SJSA1 (cell line): ENCODE measurements around the gene RUNDC1. TPM values are rescaled to one million over a fixed set of nuclear protein-coding genes. Genes with fewer than 3 reads are reported as not detected.

Experiments used
- DNase-seq, 2 experiments: peaks; one replicate each; pipeline ENCODE4 v3.0.0-alpha.2; 2015 to 2020; ENCODE audit warnings: low spot score in 2 of 2, low read depth in 1 of 2
- H3K27ac ChIP-seq: fragments of 250-450 bp; sonication (Bioruptor Pico); 2 replicates; pipeline ENCODE4 v1.5.1; 2020; ENCODE audit warnings: mild to moderate bottlenecking, moderate library complexity
- H3K27me3 ChIP-seq: fragments of 250-450 bp; sonication (Bioruptor Pico); replicated peaks from 2 replicates; pipeline ENCODE4 v1.5.1; 2020; ENCODE audit warnings: mild to moderate bottlenecking, moderate library complexity
- H3K36me3 ChIP-seq: fragments of 250-450 bp; sonication (Bioruptor Pico); 2 replicates; pipeline ENCODE4 v1.5.1; 2020; ENCODE audit warnings: mild to moderate bottlenecking
- H3K4me1 ChIP-seq: fragments of 250-450 bp; sonication (Bioruptor Pico); replicated peaks from 2 replicates; pipeline ENCODE4 v1.6.1; 2021; ENCODE audit warnings: mild to moderate bottlenecking
- H3K4me3 ChIP-seq: fragments of 250-450 bp; sonication (Bioruptor Pico); 2 replicates; pipeline ENCODE4 v1.5.1; 2020; ENCODE audit warnings: mild to moderate bottlenecking
- H3K9me3 ChIP-seq: fragments of 250-450 bp; sonication (Bioruptor Pico); replicated peaks from 2 replicates; pipeline ENCODE4 v1.5.1; 2020; ENCODE audit warnings: mild to moderate bottlenecking
- total RNA-seq: library from RNA; depleted of rRNA; stranded (reverse); fragments of >200 nt; shearing (Covaris generic); gene quantifications from 2 replicates; pipeline ENCODE4 v1.2.3, GENCODE V29; 2014; rRNA removed

Gene RUNDC1
- total RNA-seq, 1 experiment from 2014 or later, result 5.7 TPM

- H3K4me1 ChIP-seq, result peaks cover 11% of the 10 kb centered on the region
- peaks cover 1% of the 10 kb centered on the region for H3K36me3 ChIP-seq
- no peak overlapping the region for H3K27ac ChIP-seq
- H3K9me3 ChIP-seq, result no peaks in the 10 kb centered on the region
- H3K27me3 ChIP-seq, result peaks cover 4% of the 10 kb centered on the region; the same call in 1 of the 2 replicates
- no peak overlapping the region for H3K4me3 ChIP-seq
- DNase-seq, result no peak
These were observed 47.0 kb downstream of the RUNDC1 start for GRCh38 chr17:43027091-43028032.

- Histone ChIP-seq H3K27ac (no peak overlapping the region), H3K9me3 (no peaks in the 10 kb centered on the region), H3K36me3 (no peaks in the 10 kb centered on the region), H3K4me3 (no peak overlapping the region), H3K4me1 (peaks cover 8% of the 10 kb centered on the region), H3K27me3 (peaks cover 4% of the 10 kb centered on the region; the same call in 1 of the 2 replicates)
- no peak for DNase-seq
These were observed 48.0 kb downstream of the RUNDC1 start for GRCh38 chr17:43028221-43028861.

GRCh38 chr17:43030137-43030767 lies 49.9 kb downstream of the RUNDC1 start:
- no peak overlapping the region for H3K27ac ChIP-seq
- no peaks in the 10 kb centered on the region for H3K4me1 ChIP-seq
- no peak for DNase-seq
- no peaks in the 10 kb centered on the region for H3K27me3 ChIP-seq
- H3K4me3 ChIP-seq, result no peak overlapping the region
- no peaks in the 10 kb centered on the region for H3K9me3 ChIP-seq
- H3K36me3 ChIP-seq, result no peaks in the 10 kb centered on the region

GRCh38 chr17:43031666-43032065 lies 51.3 kb downstream of the RUNDC1 start:
- Histone ChIP-seq H3K9me3 (no peaks in the 10 kb centered on the region), H3K27me3 (no peaks in the 10 kb centered on the region), H3K36me3 (no peaks in the 10 kb centered on the region), H3K4me3 (no peak overlapping the region), H3K27ac (no peak overlapping the region), H3K4me1 (no peaks in the 10 kb centered on the region)
- no peak for DNase-seq

- no peaks in the 10 kb centered on the region for H3K4me1 ChIP-seq
- no peak for DNase-seq
- H3K27ac ChIP-seq, result no peak overlapping the region
- H3K4me3 ChIP-seq, result no peak overlapping the region
- H3K36me3 ChIP-seq, result no peaks in the 10 kb centered on the region
- no peaks in the 10 kb centered on the region for H3K9me3 ChIP-seq
- no peaks in the 10 kb centered on the region for H3K27me3 ChIP-seq
These were observed 53.9 kb downstream of the RUNDC1 start for GRCh38 chr17:43033948-43034881.

GRCh38 chr17:43034894-43035293 lies 54.5 kb downstream of the RUNDC1 start:
- no peaks in the 10 kb centered on the region for H3K4me1 ChIP-seq
- no peaks in the 10 kb centered on the region for H3K36me3 ChIP-seq
- H3K27me3 ChIP-seq, result no peaks in the 10 kb centered on the region
- no peak for DNase-seq
- no peak overlapping the region for H3K4me3 ChIP-seq
- no peak overlapping the region for H3K27ac ChIP-seq
- H3K9me3 ChIP-seq, result no peaks in the 10 kb centered on the region

- Histone ChIP-seq H3K4me3 (no peak overlapping the region), H3K36me3 (peaks cover 8% of the 10 kb centered on the region; the same call in 1 of the 2 replicates), H3K27ac (no peak overlapping the region), H3K4me1 (no peaks in the 10 kb centered on the region), H3K9me3 (no peaks in the 10 kb centered on the region), H3K27me3 (no peaks in the 10 kb centered on the region)
- no peak for DNase-seq
These were observed 59.3 kb downstream of the RUNDC1 start for GRCh38 chr17:43039646-43040045.

GRCh38 chr17:43040655-43041054 lies 60.3 kb downstream of the RUNDC1 start:
- Histone ChIP-seq H3K27me3 (no peaks in the 10 kb centered on the region), H3K4me3 (no peak overlapping the region), H3K27ac (no peak overlapping the region), H3K36me3 (peaks cover 15% of the 10 kb centered on the region), H3K4me1 (no peaks in the 10 kb centered on the region), H3K9me3 (no peaks in the 10 kb centered on the region)
- no peak for DNase-seq

GRCh38 chr17:43042025-43042628 lies 61.8 kb downstream of the RUNDC1 start:
- H3K27me3 ChIP-seq, result no peaks in the 10 kb centered on the region
- peaks cover 20% of the 10 kb centered on the region for H3K36me3 ChIP-seq
- no peaks in the 10 kb centered on the region for H3K4me1 ChIP-seq
- H3K9me3 ChIP-seq, result no peaks in the 10 kb centered on the region
- no peak for DNase-seq
- H3K4me3 ChIP-seq, result no peak overlapping the region
- H3K27ac ChIP-seq, result no peak overlapping the region

Other genes starting within 250 kb of the RUNDC1 start
- gene EZH1, start 235.5 kb upstream of the RUNDC1 start, total RNA-seq, result 5.2 and 16.3 TPM in 2 replicates
- not detected in 2 replicates for gene RAMP2, start 219.3 kb upstream of the RUNDC1 start, total RNA-seq
- 57.2 and 101 TPM in 2 replicates for gene VPS25, start 207.1 kb upstream of the RUNDC1 start, total RNA-seq
- 0.25 TPM in 1 of 2 replicates, not detected in the other for gene WNK4, start 200.0 kb upstream of the RUNDC1 start, total RNA-seq
- 85.0 and 110 TPM in 2 replicates for gene COA3, start 181.9 kb upstream of the RUNDC1 start, total RNA-seq
- gene CNTD1, start 181.7 kb upstream of the RUNDC1 start, total RNA-seq, result 0.18 TPM in 1 of 2 replicates, not detected in the other
- 69.9 and 87.8 TPM in 2 replicates for gene BECN1, start 156.3 kb upstream of the RUNDC1 start, total RNA-seq
- gene PSME3, start 147.2 kb upstream of the RUNDC1 start, total RNA-seq, result 109 and 122 TPM in 2 replicates
- gene AOC2, start 136.0 kb upstream of the RUNDC1 start, total RNA-seq, result 0.42 TPM in 1 of 2 replicates, not detected in the other
- not detected in 2 replicates for gene AOC3, start 129.4 kb upstream of the RUNDC1 start, total RNA-seq
- not detected in 2 replicates for gene G6PC1, start 79.8 kb upstream of the RUNDC1 start, total RNA-seq
- 29.8 and 59.7 TPM in 2 replicates for gene AARSD1, start 16.1 kb upstream of the RUNDC1 start, total RNA-seq
- gene PTGES3L, start 485 bp upstream of the RUNDC1 start, total RNA-seq, result 1.2 and 2.1 TPM in 2 replicates
- 605 and 1,189 TPM in 2 replicates for gene RPL27, start 17.9 kb downstream of the RUNDC1 start, total RNA-seq
- gene IFI35, start 26.2 kb downstream of the RUNDC1 start, total RNA-seq, result 16.4 and 17.7 TPM in 2 replicates
- 125 and 144 TPM in 2 replicates for gene VAT1, start 41.8 kb downstream of the RUNDC1 start, total RNA-seq
- 0.03 TPM in 1 of 2 replicates, not detected in the other for gene RND2, start 44.7 kb downstream of the RUNDC1 start, total RNA-seq
- gene BRCA1, start 144.8 kb downstream of the RUNDC1 start, total RNA-seq, result 44.4 and 47.1 TPM in 2 replicates
- gene NBR1, start 190.6 kb downstream of the RUNDC1 start, total RNA-seq, result 57.4 and 96.2 TPM in 2 replicates
- 3.9 and 6.2 TPM in 2 replicates for gene TMEM106A, start 231.3 kb downstream of the RUNDC1 start, total RNA-seq
- gene CCDC200, start 248.1 kb downstream of the RUNDC1 start, total RNA-seq, result not detected in 2 replicates